Nephron progenitor cell (in vitro differentiated cells): ENCODE results near the gene GRIK1.

Experiments used
- DNase-seq: peaks from one replicate; pipeline ENCODE4 v3.0.0; 2021
- H3K27ac Mint-ChIP-seq: 2 replicates; pipeline ENCODE4 v1.8.0; 2021; ENCODE audit warnings: mild to moderate bottlenecking, moderate library complexity, mixed read lengths
- H3K27me3 Mint-ChIP-seq: 2 replicates; pipeline ENCODE4 v1.8.0; 2021; ENCODE audit warnings: mild to moderate bottlenecking, low read depth, mixed read lengths; ENCODE audit not compliant: poor library complexity
- H3K36me3 Mint-ChIP-seq: 2 replicates; pipeline ENCODE4 v1.8.0; 2021; ENCODE audit warnings: low read depth, mixed read lengths
- H3K4me1 Mint-ChIP-seq: 2 replicates; pipeline ENCODE4 v1.8.0; 2021; ENCODE audit warnings: mixed read lengths
- H3K4me3 Mint-ChIP-seq: 2 replicates; pipeline ENCODE4 v1.8.0; 2021; ENCODE audit warnings: mild to moderate bottlenecking, moderate library complexity, mixed read lengths
- H3K9me3 Mint-ChIP-seq: 2 replicates; pipeline ENCODE4 v1.8.0; 2021; ENCODE audit warnings: mild to moderate bottlenecking, moderate library complexity, mixed read lengths
- TF ChIP-seq, protein P1 (sequence below): fragments of 200-600 bp; sonication (generic); IDR thresholded peaks from 2 replicates; pipeline ENCODE4 v1.5.0; 2021; ENCODE audit warnings: antibody characterized with exemption

The GRIK1 gene

DNA sequence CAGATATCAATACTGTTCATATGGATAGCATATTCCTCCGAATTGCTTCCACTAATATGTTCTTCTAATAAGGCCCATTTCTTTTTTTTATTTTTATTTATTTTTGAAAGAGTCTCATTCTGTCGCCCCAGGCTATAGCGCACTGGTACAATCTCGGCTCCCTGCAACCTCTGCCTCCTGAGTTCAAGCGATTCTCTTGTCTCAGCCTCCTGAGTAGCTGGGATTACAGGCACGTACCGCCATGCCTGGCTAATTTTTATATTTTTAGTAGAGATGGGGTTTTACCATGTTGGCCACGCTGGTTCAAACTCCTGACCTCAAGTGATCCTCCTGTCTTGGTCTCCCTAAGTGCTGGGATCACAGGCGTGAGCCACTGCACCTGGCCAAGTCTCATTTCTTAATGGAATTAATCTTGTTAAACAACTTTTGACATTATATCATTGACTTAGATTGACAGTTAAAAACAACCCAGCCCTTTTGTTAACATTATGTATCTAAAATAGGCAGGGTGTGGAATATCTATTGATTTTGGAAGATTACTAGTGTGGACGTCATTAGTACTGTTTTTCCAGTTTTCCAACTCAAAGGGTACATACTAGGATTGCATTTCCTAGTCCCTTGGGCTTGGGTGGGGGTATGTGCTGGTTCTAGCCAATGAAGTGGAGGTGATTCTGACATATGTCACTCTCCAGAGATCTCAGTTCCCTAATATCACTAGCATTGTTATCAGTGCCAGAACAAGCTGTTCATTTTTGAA is 281.4 kb downstream of the GRIK1 start:
- H3K4me3 Mint-ChIP-seq = no peak overlapping the region
- peaks cover under 1% of the 10 kb centered on the region for H3K27me3 Mint-ChIP-seq
- TF ChIP-seq, protein P1, sequence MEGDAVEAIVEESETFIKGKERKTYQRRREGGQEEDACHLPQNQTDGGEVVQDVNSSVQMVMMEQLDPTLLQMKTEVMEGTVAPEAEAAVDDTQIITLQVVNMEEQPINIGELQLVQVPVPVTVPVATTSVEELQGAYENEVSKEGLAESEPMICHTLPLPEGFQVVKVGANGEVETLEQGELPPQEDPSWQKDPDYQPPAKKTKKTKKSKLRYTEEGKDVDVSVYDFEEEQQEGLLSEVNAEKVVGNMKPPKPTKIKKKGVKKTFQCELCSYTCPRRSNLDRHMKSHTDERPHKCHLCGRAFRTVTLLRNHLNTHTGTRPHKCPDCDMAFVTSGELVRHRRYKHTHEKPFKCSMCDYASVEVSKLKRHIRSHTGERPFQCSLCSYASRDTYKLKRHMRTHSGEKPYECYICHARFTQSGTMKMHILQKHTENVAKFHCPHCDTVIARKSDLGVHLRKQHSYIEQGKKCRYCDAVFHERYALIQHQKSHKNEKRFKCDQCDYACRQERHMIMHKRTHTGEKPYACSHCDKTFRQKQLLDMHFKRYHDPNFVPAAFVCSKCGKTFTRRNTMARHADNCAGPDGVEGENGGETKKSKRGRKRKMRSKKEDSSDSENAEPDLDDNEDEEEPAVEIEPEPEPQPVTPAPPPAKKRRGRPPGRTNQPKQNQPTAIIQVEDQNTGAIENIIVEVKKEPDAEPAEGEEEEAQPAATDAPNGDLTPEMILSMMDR = no peak
- H3K4me1 Mint-ChIP-seq = peaks cover 39% of the 10 kb centered on the region
- H3K9me3 Mint-ChIP-seq = peaks cover 34% of the 10 kb centered on the region
- peaks cover 22% of the 10 kb centered on the region for H3K36me3 Mint-ChIP-seq
- no peak for DNase-seq
- H3K27ac Mint-ChIP-seq = no peak overlapping the region

DNA sequence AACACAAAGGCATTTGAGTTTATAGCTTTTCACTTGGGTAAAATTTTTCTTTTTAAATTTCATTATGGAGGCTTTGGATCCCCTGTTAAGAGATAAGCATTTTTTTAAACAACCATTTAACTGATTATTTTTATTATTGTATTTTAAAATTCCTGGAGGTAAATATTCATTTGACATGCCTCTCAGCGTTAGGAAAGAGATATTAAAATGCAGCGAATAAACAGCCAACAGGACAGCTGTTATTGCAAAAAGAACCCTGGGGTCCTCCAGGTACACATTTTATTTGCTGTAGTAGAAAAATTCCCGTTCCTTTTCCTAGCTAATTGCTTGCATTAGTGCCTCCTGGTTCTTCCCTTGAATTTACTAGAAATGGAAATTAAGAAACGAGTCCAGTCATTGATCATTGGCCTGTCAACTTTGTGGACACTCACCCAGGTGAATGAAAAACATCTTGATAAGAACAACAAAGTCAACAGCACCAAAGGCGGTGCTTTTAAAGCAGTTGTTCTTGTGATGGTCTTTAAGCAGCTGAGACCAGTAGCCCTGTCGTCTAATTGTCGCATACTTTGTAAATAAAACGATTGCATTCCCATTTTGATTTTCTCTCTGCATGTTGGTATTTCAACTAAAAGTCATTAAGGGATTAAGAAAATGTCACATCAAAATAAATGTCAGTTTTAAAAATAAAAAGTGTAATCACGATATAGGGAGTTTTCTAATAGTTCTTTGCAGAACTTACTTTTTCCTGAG is 282.4 kb downstream of the GRIK1 start:
- peaks cover 34% of the 10 kb centered on the region for H3K9me3 Mint-ChIP-seq
- no peak for DNase-seq
- H3K36me3 Mint-ChIP-seq = peaks cover 22% of the 10 kb centered on the region
- TF ChIP-seq, protein P1 = no peak
- H3K4me3 Mint-ChIP-seq = no peak overlapping the region
- H3K4me1 Mint-ChIP-seq = peaks cover 39% of the 10 kb centered on the region
- peak overlapping the region; percentile 95 for H3K27ac Mint-ChIP-seq
- H3K27me3 Mint-ChIP-seq = no peaks in the 10 kb centered on the region

DNA sequence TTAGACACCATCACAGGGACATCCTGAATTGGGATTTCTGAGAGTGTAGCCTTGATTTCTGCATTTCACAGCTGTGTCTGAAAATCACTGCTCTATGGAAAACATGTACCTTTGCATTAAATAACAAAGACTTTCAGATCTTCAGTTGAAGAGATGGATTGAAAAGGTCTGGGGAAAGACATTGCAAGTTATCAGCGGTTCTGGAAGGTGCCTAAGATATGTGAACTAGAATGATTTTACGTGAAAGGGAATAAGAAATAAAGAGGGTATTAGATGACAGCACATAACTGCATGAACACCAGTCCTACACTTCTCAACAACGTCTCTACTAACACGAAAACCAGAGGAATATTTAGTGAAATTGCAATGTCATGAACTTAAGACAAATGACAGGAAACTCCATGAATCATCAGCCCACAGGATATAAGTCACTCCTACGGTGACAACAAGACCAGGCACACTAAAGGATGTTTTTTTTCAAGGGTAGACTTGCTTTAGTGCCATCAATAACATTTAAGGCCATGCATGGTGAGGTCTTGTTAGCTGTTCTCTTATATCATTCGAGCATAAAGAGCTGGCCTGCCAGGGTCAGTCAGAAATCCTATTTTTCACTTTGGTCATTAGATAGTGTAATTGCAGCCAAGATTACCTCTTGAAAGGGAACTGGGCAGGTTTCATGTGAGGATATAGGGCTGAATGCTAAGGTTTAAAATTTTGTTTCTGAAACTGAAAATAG is 283.1 kb downstream of the GRIK1 start:
- H3K4me3 Mint-ChIP-seq = no peak overlapping the region
- no peak for DNase-seq
- peaks cover 34% of the 10 kb centered on the region for H3K9me3 Mint-ChIP-seq
- TF ChIP-seq, protein P1 = no peak
- H3K36me3 Mint-ChIP-seq = peaks cover 22% of the 10 kb centered on the region
- H3K27ac Mint-ChIP-seq = peak overlapping the region; percentile 84
- H3K27me3 Mint-ChIP-seq = no peaks in the 10 kb centered on the region
- peaks cover 39% of the 10 kb centered on the region for H3K4me1 Mint-ChIP-seq

DNA sequence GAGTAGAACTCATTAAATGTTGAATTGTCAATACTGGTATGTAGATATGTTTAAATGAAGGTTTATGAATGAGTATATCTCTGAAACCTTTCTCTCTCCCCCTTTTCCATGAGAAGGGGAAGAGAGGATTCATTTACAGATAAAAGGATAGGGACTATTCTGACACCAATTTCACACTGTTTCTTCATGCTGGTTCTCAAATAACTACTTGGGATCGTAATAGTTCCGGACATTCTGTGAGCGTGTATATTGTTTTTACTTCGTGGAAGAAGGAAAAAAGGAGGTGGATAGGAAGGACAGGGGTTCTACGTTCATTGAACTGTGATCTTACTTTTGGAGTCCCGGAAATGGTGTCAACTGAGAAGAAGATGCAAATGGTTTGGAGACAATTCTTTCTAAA is 284.2 kb downstream of the GRIK1 start:
- no peak for DNase-seq
- Mint-ChIP-seq H3K4me1 (peaks cover 43% of the 10 kb centered on the region), H3K9me3 (peaks cover 28% of the 10 kb centered on the region), H3K4me3 (no peak overlapping the region), H3K27me3 (no peaks in the 10 kb centered on the region), H3K36me3 (peaks cover 18% of the 10 kb centered on the region), H3K27ac (no peak overlapping the region)
- TF ChIP-seq, protein P1 = no peak

DNA sequence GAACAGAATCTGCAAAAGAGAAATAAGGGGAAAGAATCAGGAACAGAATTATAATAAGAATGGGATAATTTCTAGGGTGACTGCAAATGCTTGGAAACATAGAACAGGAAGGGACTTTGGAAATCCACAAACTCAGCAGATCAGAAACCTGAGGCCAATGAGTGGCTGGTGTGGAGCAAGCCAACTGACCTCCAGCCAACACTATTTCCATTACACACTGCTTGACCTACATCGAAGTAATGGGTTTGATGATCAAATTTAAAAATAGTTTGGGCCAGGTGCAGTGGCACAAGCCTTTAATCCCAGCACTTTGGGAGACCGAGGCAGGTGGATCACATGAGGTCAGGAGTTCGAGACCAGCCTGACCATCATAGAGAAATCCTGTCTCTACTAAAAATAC is 284.9 kb downstream of the GRIK1 start:
- peaks cover 23% of the 10 kb centered on the region for H3K9me3 Mint-ChIP-seq
- no peak for DNase-seq
- no peaks in the 10 kb centered on the region for H3K27me3 Mint-ChIP-seq
- H3K36me3 Mint-ChIP-seq = peaks cover 13% of the 10 kb centered on the region
- TF ChIP-seq, protein P1 = no peak
- H3K27ac Mint-ChIP-seq = no peak overlapping the region
- H3K4me3 Mint-ChIP-seq = no peak overlapping the region
- H3K4me1 Mint-ChIP-seq = peaks cover 49% of the 10 kb centered on the region
